Measurements from ENCODE around the gene EYA2.

The EYA2 gene

GRCh38 chr20:47063808-47064207 lies 169.2 kb downstream of the EYA2 start:
- in situ Hi-C loops (cut with MboI; ENCODE audit: low sequenced_read_pairs, unreplicated experiment): no loop called here
- no peak for DNase-seq (ENCODE audit: low spot score)
- no peak for TF ChIP-seq CTCF (IDR thresholded peaks at IDR 0.05; ENCODE audit: borderline replicate concordance, control extremely low read depth, extremely low read depth, insufficient read depth, missing control alignments)

GRCh38 chr20:47066484-47067270 lies 172.0 kb downstream of the EYA2 start:
- TF ChIP-seq CTCF (IDR thresholded peaks at IDR 0.05; ENCODE audit: borderline replicate concordance, control extremely low read depth, extremely low read depth, insufficient read depth, missing control alignments): no peak
- in situ Hi-C loops (cut with MboI; ENCODE audit: low sequenced_read_pairs, unreplicated experiment): no loop called here
- no peak for DNase-seq (ENCODE audit: low spot score)

GRCh38 chr20:47067776-47068175 lies 173.1 kb downstream of the EYA2 start:
- no peak for DNase-seq (ENCODE audit: low spot score)
- no peak for TF ChIP-seq CTCF (IDR thresholded peaks at IDR 0.05; ENCODE audit: borderline replicate concordance, control extremely low read depth, extremely low read depth, insufficient read depth, missing control alignments)
- in situ Hi-C loops (cut with MboI; ENCODE audit: low sequenced_read_pairs, unreplicated experiment): no loop called here

- no peak for DNase-seq (ENCODE audit: low spot score)
- in situ Hi-C loops (cut with MboI; ENCODE audit: low sequenced_read_pairs, unreplicated experiment): no loop called here
- TF ChIP-seq CTCF (IDR thresholded peaks at IDR 0.05; ENCODE audit: borderline replicate concordance, control extremely low read depth, extremely low read depth, insufficient read depth, missing control alignments): no peak
Observed at GRCh38 chr20:47070176-47070575, 175.5 kb downstream of the EYA2 start.

GRCh38 chr20:47071646-47072185 lies 177.1 kb downstream of the EYA2 start:
- in situ Hi-C loops (cut with MboI; ENCODE audit: low sequenced_read_pairs, unreplicated experiment): no loop called here
- TF ChIP-seq CTCF (IDR thresholded peaks at IDR 0.05; ENCODE audit: borderline replicate concordance, control extremely low read depth, extremely low read depth, insufficient read depth, missing control alignments): no peak
- DNase-seq (ENCODE audit: low spot score): no peak

GRCh38 chr20:47073766-47074475 lies 179.3 kb downstream of the EYA2 start:
- no peak for TF ChIP-seq CTCF (IDR thresholded peaks at IDR 0.05; ENCODE audit: borderline replicate concordance, control extremely low read depth, extremely low read depth, insufficient read depth, missing control alignments)
- in situ Hi-C loops (cut with MboI; ENCODE audit: low sequenced_read_pairs, unreplicated experiment): no loop called here
- no peak for DNase-seq (ENCODE audit: low spot score)

Data from GM13976 (cell line).